ENCODE measurements around the gene TMEM163.
"Not testable (repeated sequence)": the region's sequence is repeated elsewhere in the genome, so short reads cannot be mapped to it uniquely, and the experiment has no call there.

The TMEM163 gene

DNA sequence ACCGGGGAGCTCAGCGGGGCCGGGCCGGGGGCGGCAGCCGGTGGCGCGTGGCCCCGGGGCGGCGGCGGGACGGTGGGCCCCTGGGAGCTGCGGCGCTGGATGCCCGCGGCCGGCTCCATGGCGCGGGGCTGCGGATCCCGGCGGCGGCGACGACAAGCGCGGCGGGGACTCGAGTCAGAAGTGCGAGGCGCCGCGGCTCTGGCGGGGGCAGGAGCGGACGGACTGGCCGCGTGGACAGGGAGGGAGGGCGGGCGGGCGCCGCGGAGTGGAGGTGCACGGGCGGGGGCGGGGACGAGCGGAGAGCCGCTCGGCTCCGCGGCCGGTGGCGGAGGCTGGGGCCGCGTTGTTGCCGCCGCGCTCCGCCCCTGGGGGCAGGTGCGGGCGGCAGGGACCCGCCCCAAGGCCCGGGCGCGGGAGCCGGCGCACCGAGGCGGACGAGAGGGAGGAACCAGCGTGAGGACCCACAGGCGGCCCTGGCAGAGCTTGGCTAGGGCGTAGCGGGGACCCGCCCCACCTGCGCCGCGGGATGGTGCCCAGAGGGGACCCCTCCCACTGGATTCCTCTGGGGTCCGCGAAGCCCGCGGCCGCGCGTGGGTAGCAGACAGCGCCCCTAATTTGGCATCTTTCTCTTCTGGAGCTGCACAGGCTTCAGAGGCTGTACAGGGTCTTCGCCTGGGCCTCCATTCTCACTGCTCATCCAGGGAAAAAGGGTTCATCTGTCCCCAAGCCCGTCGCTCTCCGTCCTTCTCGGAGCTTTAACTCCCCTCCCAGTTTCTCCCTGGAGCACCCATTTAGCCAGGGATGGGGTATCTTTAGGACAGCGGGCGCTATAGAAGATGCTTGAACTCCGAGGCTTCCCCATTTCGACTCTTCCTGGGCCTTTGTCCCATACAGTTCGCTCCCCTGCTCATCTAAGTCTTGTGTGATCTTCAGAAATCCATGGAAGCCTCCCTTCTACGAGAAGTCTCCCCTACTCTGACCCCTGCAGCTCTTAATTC, at the start of gene TMEM163:
Gene TMEM163, minus strand, starts transcription at position 184 of the 998 bp plus-strand sequence.
- H3K27me3 ChIP-seq (ENCODE audit: insufficient read depth, low read length): peaks cover 87% of the 10 kb centered on the region
- H3K36me3 ChIP-seq (ENCODE audit: insufficient read depth, low read length): no peaks in the 10 kb centered on the region
- no peaks in the 10 kb centered on the region for H3K4me1 ChIP-seq (ENCODE audit: control insufficient read depth, insufficient read depth, low read length, unreplicated experiment)
- H3K27ac ChIP-seq (ENCODE audit: low read depth, low read length): no peak within 1 kb of the TSS
- no peak within 1 kb of the TSS for H3K4me3 ChIP-seq (ENCODE audit: low read depth, low read length)
- H2AFZ ChIP-seq (ENCODE audit: low read length, unreplicated experiment): no peak within 1 kb of the TSS
- H3K79me2 ChIP-seq (ENCODE audit: control insufficient read depth, insufficient read depth, low read length, unreplicated experiment): no peaks in the 10 kb centered on the region

- H3K4me3 ChIP-seq (ENCODE audit: low read depth, low read length): no peak overlapping the region
- H3K36me3 ChIP-seq (ENCODE audit: insufficient read depth, low read length): no peaks in the 10 kb centered on the region
- no peak overlapping the region for H3K27ac ChIP-seq (ENCODE audit: low read depth, low read length)
- H3K27me3 ChIP-seq (ENCODE audit: insufficient read depth, low read length): peaks cover 30% of the 10 kb centered on the region
- H3K4me1 ChIP-seq (ENCODE audit: control insufficient read depth, insufficient read depth, low read length, unreplicated experiment): no peaks in the 10 kb centered on the region
- H3K79me2 ChIP-seq (ENCODE audit: control insufficient read depth, insufficient read depth, low read length, unreplicated experiment): no peaks in the 10 kb centered on the region
- H2AFZ ChIP-seq (ENCODE audit: low read length, unreplicated experiment): no peak overlapping the region
Observed at GRCh38 chr2:134766583-134766982, 47.8 kb upstream of the TMEM163 start.

GRCh38 chr2:134765987-134766386, 47.2 kb upstream of the TMEM163 start:
- Histone ChIP-seq H3K27me3 (ENCODE audit: insufficient read depth, low read length) (peaks cover 30% of the 10 kb centered on the region), H3K79me2 (ENCODE audit: control insufficient read depth, insufficient read depth, low read length, unreplicated experiment) (no peaks in the 10 kb centered on the region), H3K27ac (ENCODE audit: low read depth, low read length) (no peak overlapping the region), H2AFZ (ENCODE audit: low read length, unreplicated experiment) (no peak overlapping the region), H3K36me3 (ENCODE audit: insufficient read depth, low read length) (no peaks in the 10 kb centered on the region), H3K4me3 (ENCODE audit: low read depth, low read length) (no peak overlapping the region), H3K4me1 (ENCODE audit: control insufficient read depth, insufficient read depth, low read length, unreplicated experiment) (no peaks in the 10 kb centered on the region)

DNA sequence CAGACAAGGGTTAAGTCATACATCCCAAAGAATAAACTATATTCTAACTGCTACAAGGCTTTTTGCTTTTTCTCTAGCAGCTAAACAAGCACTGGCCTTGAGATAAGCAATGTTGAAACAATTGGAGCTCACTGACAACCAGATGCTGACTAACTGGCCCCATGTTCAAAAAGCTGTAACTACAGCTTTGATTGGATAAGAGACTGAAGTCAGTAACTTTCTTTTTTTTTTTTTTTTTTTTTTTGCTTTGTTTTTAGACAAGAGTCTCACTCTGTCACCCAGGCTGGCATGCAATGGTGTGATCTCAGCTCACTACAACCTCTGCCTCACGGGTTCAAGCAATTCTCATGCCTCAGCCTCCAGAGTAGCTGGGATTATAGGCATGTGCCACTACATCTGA, 45.4 kb upstream of the TMEM163 start:
- Histone ChIP-seq H3K4me3 (ENCODE audit: low read depth, low read length) (no peak overlapping the region), H3K4me1 (ENCODE audit: control insufficient read depth, insufficient read depth, low read length, unreplicated experiment) (no peaks in the 10 kb centered on the region), H3K27me3 (ENCODE audit: insufficient read depth, low read length) (peaks cover 25% of the 10 kb centered on the region), H3K36me3 (ENCODE audit: insufficient read depth, low read length) (no peaks in the 10 kb centered on the region), H3K79me2 (ENCODE audit: control insufficient read depth, insufficient read depth, low read length, unreplicated experiment) (no peaks in the 10 kb centered on the region), H3K27ac (ENCODE audit: low read depth, low read length) (no peak overlapping the region), H2AFZ (ENCODE audit: low read length, unreplicated experiment) (no peak overlapping the region)

DNA sequence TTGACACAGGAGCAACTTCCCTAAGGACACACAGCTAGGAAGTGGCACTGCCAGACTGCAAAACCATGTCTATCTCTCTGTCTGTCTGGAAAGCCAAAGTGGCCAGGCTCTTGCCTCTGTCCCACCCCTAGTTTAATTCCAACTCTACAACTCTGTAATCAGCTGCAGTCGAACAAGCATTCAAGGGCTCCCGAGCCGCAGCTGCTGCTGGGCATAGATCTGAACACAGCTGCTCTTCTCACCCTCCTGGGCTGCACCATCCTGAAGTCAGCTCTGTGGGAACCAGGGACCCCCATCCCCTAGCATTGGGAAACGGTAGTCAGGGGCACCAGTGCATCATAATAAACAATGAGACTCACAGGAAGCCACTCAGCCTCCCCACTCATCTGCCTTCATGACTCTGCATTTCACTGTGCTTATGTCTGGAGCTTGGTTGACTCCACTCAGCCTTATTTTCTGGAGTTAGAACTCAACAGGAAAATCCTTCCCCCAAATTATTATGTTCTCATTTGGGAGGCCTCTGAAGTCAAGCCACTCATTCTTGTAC, 44.4 kb upstream of the TMEM163 start:
- no peaks in the 10 kb centered on the region for H3K79me2 ChIP-seq (ENCODE audit: control insufficient read depth, insufficient read depth, low read length, unreplicated experiment)
- no peak overlapping the region for H3K27ac ChIP-seq (ENCODE audit: low read depth, low read length)
- no peaks in the 10 kb centered on the region for H3K4me1 ChIP-seq (ENCODE audit: control insufficient read depth, insufficient read depth, low read length, unreplicated experiment)
- H3K36me3 ChIP-seq (ENCODE audit: insufficient read depth, low read length): no peaks in the 10 kb centered on the region
- H3K27me3 ChIP-seq (ENCODE audit: insufficient read depth, low read length): peaks cover 29% of the 10 kb centered on the region
- H2AFZ ChIP-seq (ENCODE audit: low read length, unreplicated experiment): no peak overlapping the region
- H3K4me3 ChIP-seq (ENCODE audit: low read depth, low read length): no peak overlapping the region

DNA sequence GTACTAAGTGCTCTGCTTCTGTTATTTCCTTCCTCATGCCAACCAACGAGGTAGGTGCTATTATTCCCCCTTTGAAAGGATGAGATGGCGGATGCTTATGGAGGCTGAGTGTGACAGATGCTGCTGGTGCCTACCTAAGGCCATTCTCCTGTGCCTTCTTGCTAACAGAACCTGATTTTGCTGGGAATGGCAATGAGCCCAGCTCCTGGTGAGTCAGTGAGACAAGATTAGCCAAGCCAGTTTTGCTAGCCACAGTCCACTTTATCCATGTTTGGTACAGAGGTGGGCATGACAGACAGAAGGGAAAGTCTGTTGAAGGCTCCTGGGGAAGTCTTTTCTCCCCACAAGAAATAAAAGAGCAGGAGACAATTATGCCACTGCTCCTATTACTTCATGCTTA, 43.7 kb upstream of the TMEM163 start:
- no peaks in the 10 kb centered on the region for H3K4me1 ChIP-seq (ENCODE audit: control insufficient read depth, insufficient read depth, low read length, unreplicated experiment)
- no peaks in the 10 kb centered on the region for H3K79me2 ChIP-seq (ENCODE audit: control insufficient read depth, insufficient read depth, low read length, unreplicated experiment)
- peaks cover 37% of the 10 kb centered on the region for H3K27me3 ChIP-seq (ENCODE audit: insufficient read depth, low read length)
- no peak overlapping the region for H3K4me3 ChIP-seq (ENCODE audit: low read depth, low read length)
- no peak overlapping the region for H3K27ac ChIP-seq (ENCODE audit: low read depth, low read length)
- no peaks in the 10 kb centered on the region for H3K36me3 ChIP-seq (ENCODE audit: insufficient read depth, low read length)
- no peak overlapping the region for H2AFZ ChIP-seq (ENCODE audit: low read length, unreplicated experiment)

DNA sequence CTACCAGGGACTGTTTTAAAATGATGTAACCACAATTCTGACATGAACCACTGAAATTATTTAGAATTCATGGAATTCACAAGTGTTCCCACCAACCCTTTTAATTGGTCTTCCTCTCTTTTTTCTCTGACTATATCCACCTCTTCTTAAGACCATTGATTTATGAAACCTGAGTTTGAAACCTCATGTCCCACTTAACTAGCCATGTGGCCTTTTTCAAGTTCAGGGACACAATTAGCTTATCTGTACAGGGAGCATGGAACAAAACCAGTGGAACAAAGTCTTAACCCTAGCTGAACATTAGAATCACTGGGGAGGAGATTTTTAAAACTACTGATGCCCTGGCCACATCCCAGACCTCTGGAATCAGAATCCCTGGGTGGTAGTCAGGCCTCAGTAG, 41.6 kb upstream of the TMEM163 start:
- Histone ChIP-seq H3K79me2 (ENCODE audit: control insufficient read depth, insufficient read depth, low read length, unreplicated experiment) (no peaks in the 10 kb centered on the region), H3K36me3 (ENCODE audit: insufficient read depth, low read length) (no peaks in the 10 kb centered on the region), H3K4me3 (ENCODE audit: low read depth, low read length) (no peak overlapping the region), H3K27me3 (ENCODE audit: insufficient read depth, low read length) (peaks cover 35% of the 10 kb centered on the region), H2AFZ (ENCODE audit: low read length, unreplicated experiment) (no peak overlapping the region), H3K4me1 (ENCODE audit: control insufficient read depth, insufficient read depth, low read length, unreplicated experiment) (no peaks in the 10 kb centered on the region), H3K27ac (ENCODE audit: low read depth, low read length) (no peak overlapping the region)

DNA sequence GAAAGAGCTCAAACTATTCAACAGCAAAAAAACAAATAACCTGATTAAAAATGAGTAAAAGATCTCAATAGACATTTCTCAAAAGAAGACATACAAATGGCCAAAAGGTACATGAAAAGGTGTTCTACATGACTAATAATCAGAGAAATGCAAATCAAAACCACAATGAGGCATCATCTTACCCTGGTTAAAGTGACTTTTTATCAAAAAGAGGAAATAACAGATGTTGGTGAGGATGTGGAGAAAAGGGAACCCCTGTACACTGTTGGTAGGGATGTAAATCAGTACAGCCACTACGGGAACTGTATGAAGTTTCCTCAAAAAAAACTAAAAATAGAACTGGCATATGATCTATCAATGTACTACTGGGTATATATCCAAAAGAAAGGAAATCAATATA, 39.8 kb upstream of the TMEM163 start:
- Histone ChIP-seq H3K27me3 (ENCODE audit: insufficient read depth, low read length) (peaks cover 45% of the 10 kb centered on the region), H3K79me2 (ENCODE audit: control insufficient read depth, insufficient read depth, low read length, unreplicated experiment) (no peaks in the 10 kb centered on the region), H3K4me3 (ENCODE audit: low read depth, low read length) (no peak overlapping the region), H3K27ac (ENCODE audit: low read depth, low read length) (no peak overlapping the region), H3K4me1 (ENCODE audit: control insufficient read depth, insufficient read depth, low read length, unreplicated experiment) (no peaks in the 10 kb centered on the region), H2AFZ (ENCODE audit: low read length, unreplicated experiment) (no peak overlapping the region), H3K36me3 (ENCODE audit: insufficient read depth, low read length) (no peaks in the 10 kb centered on the region)

DNA sequence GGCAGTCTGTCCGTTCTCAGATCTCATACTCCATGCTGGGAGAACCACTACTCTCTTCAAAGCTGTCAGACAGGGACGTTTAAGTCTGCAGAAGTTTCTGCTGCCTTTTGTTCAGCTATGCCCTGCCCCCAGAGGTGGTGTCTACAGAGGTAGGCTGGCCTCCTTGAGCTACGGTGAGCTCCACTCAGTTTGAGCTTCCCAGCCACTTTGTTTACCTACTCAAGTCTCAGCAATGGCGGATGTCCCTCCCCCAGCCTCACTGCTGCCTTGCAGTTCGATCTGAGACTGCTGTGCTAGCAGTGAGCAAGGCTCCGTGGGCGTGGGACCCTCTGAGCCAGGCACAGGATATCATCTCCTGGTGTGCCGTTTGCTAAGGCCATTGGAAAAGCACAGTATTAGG, 33.2 kb upstream of the TMEM163 start:
- H3K4me3 ChIP-seq (ENCODE audit: low read depth, low read length); H2AFZ ChIP-seq (ENCODE audit: low read length, unreplicated experiment): not testable (repeated sequence)

GRCh38 chr2:134745546-134745945, 26.7 kb upstream of the TMEM163 start:
- H3K4me1 ChIP-seq (ENCODE audit: control insufficient read depth, insufficient read depth, low read length, unreplicated experiment): no peaks in the 10 kb centered on the region
- no peaks in the 10 kb centered on the region for H3K36me3 ChIP-seq (ENCODE audit: insufficient read depth, low read length)
- H3K27ac ChIP-seq (ENCODE audit: low read depth, low read length): no peak overlapping the region
- no peak overlapping the region for H2AFZ ChIP-seq (ENCODE audit: low read length, unreplicated experiment)
- peaks cover 6% of the 10 kb centered on the region for H3K27me3 ChIP-seq (ENCODE audit: insufficient read depth, low read length)
- no peaks in the 10 kb centered on the region for H3K79me2 ChIP-seq (ENCODE audit: control insufficient read depth, insufficient read depth, low read length, unreplicated experiment)
- no peak overlapping the region for H3K4me3 ChIP-seq (ENCODE audit: low read depth, low read length)

More for the DNA sequence above, 33.2 kb upstream of the TMEM163 start:
- not testable (repeated sequence) for H3K79me2 ChIP-seq (ENCODE audit: control insufficient read depth, insufficient read depth, low read length, unreplicated experiment); H3K27ac ChIP-seq (ENCODE audit: low read depth, low read length); H3K4me1 ChIP-seq (ENCODE audit: control insufficient read depth, insufficient read depth, low read length, unreplicated experiment); H3K36me3 ChIP-seq (ENCODE audit: insufficient read depth, low read length)
- H3K27me3 ChIP-seq (ENCODE audit: insufficient read depth, low read length): peaks cover 18% of the 10 kb centered on the region

- Histone ChIP-seq H3K36me3 (ENCODE audit: insufficient read depth, low read length) (no peaks in the 10 kb centered on the region), H3K27ac (ENCODE audit: low read depth, low read length) (no peak overlapping the region), H3K27me3 (ENCODE audit: insufficient read depth, low read length) (peaks cover 6% of the 10 kb centered on the region), H3K4me1 (ENCODE audit: control insufficient read depth, insufficient read depth, low read length, unreplicated experiment) (no peaks in the 10 kb centered on the region), H2AFZ (ENCODE audit: low read length, unreplicated experiment) (no peak overlapping the region), H3K79me2 (ENCODE audit: control insufficient read depth, insufficient read depth, low read length, unreplicated experiment) (no peaks in the 10 kb centered on the region), H3K4me3 (ENCODE audit: low read depth, low read length) (no peak overlapping the region)
Observed at GRCh38 chr2:134745023-134745422, 26.2 kb upstream of the TMEM163 start.

All from ACC112 (cell line).